ENCODE measurements around the gene WRAP53.

The WRAP53 gene

DNA sequence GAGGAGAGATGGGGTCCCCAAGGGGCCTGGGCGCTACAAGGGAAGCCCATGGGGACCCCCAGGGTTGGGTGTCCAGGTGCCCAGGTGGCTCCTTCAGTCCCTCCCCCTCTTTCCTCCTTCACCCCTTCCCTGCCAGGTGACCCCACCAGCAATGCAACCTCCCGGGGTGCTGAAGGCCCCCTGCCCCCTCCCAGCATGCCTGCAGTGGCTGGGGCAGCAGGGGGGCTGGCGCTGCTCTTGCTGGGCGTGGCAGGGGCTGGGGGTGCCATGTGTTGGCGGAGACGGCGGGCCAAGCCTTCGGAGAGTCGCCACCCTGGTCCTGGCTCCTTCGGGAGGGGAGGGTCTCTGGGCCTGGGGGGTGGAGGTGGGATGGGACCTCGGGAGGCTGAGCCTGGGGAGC, 20.8 kb downstream of the WRAP53 start:
- DNase-seq (ENCODE audit: low read depth): no peak

DNA sequence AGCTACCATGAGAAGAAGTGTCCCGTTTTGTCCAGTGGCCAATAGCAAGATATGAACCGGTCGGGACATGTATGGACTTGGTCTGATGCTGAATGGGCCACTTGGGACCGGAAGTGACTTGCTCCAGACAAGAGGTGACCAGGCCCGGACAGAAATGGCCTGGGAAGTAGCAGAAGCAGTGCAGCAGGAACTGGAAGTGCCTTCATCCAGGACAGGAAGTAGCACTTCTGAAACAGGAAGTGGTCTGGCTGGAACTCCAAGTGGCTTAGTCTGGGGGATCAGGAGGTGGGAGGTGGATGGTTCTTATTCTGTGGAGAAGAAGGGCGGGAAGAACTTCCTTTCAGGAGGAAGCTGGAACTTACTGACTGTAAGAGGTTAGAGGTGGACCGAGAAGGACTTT, 22.0 kb downstream of the WRAP53 start:
- no peak for DNase-seq (ENCODE audit: low read depth)

DNA sequence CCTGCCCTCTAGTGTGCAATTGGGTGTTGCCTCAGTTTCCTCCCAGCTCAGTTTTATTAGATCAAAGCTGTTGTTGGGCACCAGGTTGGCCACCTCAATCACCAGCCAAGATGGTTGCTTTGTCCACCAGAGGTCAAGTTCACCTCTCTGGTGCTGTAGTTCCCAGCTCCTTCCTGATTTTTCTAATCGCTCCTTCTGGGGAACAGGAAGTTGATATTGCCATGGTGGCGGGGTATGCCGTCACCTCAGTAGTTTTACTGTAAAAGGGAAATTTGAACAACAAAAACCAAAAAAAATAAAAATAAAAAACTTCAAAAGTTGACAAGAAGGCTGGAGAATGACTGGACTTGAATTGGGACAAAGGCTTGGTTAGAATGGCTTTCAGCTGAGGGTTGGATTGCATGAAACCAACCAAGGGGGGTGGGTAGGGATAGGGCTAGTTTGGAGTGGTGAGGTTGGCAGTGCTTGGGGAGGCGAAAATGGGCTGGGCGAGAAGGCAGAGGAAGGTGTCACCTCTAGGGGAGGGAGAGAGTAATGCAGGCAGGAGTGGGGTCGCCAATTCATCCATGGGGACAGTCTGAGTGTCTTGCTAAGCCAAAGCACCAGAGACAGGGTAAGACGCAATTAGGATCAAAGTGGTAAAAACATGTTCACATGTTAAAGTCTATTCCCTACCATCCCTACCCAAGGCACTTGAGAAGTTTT, 22.9 kb downstream of the WRAP53 start:
- DNase-seq (ENCODE audit: low read depth): no peak

DNA sequence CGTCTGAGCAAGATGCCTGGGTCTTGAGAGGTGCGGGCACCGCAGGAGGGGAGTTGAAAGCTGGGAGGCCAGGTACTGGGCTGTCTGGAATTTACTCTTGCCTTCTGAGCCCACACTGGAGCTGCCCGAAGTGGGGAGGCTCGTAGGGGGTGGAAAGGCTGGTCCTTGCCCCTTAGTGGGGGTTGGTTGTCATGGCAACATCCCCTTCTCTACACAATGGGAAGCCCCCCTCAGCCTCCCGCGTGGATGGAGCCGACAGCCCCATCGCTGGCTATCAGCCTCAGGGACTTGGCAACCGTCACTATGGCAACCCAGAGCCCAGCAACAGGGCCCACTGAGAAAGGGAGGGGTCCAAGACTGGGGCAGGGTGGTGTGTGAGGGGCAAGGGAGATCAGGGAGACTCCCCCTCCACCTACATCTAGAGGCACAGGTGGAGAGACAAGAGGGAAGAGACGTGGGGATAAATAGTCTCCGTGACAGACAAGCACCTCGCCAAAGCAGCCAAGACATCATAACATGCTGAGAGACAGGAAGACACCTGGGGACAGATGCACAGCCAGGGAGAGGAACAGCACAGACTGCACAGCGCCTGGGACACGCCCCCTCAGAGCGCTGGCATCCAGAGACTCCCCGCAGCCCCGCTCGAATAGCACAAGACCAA, 24.0 kb downstream of the WRAP53 start:
- DNase-seq (ENCODE audit: low read depth): no peak

- no peak for DNase-seq (ENCODE audit: low read depth)
Measured at GRCh38 chr17:7713782-7714181, 25.5 kb downstream of the WRAP53 start.

- no peak for DNase-seq (ENCODE audit: low read depth)
Measured at GRCh38 chr17:7714721-7715594, 26.7 kb downstream of the WRAP53 start.

GRCh38 chr17:7715936-7716886, 27.9 kb downstream of the WRAP53 start:
- DNase-seq (ENCODE audit: low read depth): no peak

DNA sequence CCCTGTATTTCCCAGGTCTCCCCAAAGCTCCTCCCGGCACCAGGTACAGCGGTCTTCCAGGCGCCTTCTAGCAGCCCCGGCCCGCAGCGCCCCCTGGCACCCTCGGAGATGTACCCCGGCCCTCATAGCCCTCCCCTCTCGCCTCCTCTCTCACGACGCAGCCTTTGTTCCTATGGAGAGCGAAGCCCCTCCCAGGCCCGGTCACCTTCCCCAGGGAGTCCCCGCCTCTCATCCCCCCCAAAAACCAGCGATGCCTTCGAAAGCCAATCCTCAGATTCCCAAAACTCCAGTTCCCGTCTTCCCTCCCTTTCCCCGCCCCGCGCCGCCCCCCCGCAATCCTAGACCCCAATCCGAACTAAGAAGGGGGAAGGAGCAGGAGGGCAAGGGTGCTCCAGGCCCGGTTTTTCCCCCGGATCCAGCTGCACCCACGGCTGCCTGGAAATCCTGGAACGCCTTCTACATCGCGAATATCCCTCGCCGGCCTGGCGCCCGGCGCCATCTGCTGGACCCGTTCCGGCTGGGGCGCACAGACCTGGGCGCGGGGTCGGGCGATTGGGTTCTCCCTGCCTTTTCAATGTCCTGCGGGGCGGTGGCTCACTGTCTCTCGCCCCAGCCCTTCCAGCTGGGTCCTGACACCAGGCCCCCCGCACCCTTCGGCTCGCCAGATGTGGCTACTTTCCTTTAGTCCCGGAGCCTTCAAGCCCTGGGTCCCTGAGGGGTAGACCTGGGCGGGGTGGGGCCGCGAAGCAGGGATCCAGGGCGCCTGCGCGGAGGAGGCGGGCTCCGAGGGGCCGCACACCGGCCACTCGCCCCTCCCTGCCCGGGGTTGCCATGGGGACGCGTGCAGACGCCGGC, 28.9 kb downstream of the WRAP53 start, which contains the start of gene DNAH2:
DNAH2 (plus strand) TSS at position 844 of the 855 bp plus-strand sequence. CDS start 1,991 bp downstream, outside the sequence.
- peak; percentile 78 for DNase-seq (ENCODE audit: low read depth)

GRCh38 chr17:7717756-7718350, 29.6 kb downstream of the WRAP53 start:
- DNase-seq (ENCODE audit: low read depth): peak; percentile 52

DNA sequence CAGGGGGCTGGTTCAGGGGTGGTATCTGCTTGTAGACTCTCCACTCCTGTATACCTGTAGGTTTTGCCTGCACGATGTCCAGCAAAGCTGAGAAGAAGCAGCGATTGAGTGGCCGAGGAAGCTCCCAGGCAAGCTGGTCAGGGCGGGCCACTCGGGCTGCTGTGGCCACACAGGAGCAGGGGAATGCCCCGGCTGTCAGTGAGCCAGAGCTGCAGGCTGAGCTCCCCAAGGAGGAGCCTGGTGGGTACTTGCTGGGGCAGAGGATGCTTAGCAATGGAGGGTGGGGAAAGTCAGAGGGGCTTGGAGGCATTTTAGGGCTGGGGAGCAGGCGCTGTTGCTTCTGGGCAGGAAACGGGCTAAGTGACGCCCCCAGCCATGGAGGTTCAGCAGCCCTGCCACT, 31.4 kb downstream of the WRAP53 start:
- no peak for DNase-seq (ENCODE audit: low read depth)

DNA sequence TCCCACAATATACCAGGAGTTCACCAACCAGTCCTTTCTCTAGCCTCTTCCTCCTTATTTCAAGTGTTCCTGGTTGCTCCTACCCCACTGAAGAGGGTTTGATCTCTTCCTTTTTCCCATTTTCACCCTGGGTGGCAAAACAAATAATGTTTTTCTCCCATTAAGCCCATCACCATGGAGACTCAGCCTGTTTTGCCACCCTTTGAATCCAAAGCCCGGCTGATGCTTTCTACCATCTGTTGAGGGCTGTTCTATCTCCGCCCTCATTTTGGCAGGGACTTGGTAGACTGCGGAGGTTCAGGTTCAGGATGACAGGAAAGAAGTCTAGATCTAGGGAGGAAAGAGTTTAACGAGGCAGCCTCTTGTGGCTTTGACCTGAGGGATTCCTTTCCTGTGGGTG, 31.8 kb downstream of the WRAP53 start:
- DNase-seq (ENCODE audit: low read depth): no peak

DNA sequence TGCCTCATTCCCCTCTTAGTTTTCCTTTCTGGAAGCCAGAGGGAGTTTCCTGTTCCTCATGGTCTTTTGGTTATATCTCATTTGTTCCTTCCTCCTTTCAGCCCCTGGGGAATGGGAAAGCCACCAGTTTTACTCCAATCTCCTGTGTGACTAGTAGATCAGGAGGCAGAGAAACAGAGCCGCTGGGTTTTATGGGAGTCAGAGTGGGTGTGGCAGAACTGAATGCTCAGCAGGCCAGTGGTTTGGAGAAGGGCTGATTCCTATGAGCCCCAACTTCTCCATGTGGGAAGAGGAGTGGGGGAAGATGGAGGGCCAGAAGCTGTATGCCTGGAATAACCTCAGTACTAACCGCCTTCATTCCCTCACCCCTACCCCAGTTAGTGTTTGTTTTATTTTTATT, 33.3 kb downstream of the WRAP53 start:
- no peak for DNase-seq (ENCODE audit: low read depth)

DNA sequence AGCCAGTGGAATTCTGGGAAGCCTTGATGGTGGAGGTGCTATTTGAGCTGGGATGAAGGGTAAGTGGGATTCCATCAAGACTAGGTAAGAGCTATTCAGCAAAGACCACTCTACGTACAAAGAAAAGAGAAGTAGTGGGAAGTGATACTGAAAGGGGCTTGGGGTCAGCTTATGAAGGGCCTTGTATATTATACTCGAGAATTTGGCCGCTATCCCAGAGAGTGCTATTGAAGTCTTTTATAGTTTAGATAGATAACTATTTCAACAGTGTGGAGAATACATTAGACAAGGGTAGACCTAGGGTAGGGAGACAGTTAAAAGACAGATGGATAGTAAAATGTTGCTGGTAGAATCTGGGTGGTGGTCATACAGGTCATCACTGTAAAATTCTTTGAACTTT, 39.6 kb downstream of the WRAP53 start:
- no peak for DNase-seq (ENCODE audit: low read depth)

DNA sequence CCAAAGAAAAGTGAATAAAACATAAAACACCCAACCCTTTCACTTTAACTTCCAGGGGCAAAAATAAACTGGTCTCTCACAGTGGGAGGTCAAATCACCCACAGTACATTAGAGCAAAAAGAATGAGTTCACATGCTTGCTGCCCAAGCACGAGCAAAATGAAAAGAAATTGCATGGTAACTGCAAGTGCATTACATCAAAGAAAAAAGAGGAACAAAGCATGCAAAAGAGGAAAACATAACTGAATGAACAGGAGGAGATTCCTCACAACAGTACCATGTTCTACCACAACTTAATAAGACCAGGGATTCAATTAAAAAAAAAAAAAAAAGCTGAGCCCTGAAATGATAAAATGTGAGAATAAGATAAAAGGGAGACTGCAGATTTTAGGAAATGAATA, 41.5 kb downstream of the WRAP53 start:
- DNase-seq (ENCODE audit: low read depth): no peak

GRCh38 chr17:7732981-7733539, 44.8 kb downstream of the WRAP53 start:
- DNase-seq (ENCODE audit: low read depth): no peak

- DNase-seq (ENCODE audit: low read depth): no peak
Measured at GRCh38 chr17:7737601-7738000, 49.3 kb downstream of the WRAP53 start.

DNA sequence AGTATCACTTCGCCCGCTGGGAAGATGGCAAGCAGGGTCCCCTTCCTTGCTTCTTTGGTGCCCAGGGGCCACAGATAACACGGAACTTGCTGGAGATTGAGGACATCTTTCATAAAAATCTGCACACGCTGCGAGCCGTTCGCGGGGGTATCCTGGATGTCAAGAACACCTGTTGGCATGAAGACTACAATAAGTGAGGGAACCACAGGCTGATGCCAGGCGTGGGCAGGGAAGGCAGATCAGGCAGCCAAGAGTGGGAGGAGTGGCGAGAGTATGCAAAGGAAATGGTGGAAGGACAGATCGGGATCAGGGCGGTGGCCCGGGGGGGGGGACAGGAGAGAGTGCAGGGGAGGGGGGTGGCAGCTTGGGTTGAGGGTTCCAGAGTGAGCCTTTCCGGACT, 51.5 kb downstream of the WRAP53 start:
- DNase-seq (ENCODE audit: low read depth): no peak

GRCh38 chr17:7740481-7741001, 52.3 kb downstream of the WRAP53 start:
- no peak for DNase-seq (ENCODE audit: low read depth)

GRCh38 chr17:7742729-7743128, 54.5 kb downstream of the WRAP53 start:
- DNase-seq (ENCODE audit: low read depth): no peak

DNA sequence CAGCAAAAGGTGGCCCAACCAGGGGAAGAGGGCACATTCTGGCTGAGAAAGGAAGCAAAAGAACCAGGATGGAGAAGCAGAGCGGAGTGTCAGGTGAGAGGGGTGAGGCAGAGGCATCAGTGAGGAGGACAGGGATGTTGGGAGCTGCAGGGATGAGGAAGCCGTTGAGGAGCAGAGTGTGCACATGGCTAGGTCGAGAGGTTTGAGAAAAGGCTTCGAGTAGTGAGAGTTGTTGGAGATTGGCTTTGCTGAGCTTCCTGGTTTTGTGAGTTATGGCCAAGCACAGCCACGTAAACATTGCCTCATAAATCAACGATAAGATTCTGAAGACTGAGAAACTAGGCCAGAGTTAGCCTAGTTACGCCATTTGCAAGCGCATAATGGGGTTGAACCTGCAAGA, 56.1 kb downstream of the WRAP53 start:
- DNase-seq (ENCODE audit: low read depth): peak; percentile 15
